NCI-H146 (cell line): ENCODE results near the gene MMP17.

Source experiments
- DNase-seq: peaks from one replicate; lab custom pipeline; 2025; lab: John Stamatoyannopoulos, UW

Gene MMP17

DNA sequence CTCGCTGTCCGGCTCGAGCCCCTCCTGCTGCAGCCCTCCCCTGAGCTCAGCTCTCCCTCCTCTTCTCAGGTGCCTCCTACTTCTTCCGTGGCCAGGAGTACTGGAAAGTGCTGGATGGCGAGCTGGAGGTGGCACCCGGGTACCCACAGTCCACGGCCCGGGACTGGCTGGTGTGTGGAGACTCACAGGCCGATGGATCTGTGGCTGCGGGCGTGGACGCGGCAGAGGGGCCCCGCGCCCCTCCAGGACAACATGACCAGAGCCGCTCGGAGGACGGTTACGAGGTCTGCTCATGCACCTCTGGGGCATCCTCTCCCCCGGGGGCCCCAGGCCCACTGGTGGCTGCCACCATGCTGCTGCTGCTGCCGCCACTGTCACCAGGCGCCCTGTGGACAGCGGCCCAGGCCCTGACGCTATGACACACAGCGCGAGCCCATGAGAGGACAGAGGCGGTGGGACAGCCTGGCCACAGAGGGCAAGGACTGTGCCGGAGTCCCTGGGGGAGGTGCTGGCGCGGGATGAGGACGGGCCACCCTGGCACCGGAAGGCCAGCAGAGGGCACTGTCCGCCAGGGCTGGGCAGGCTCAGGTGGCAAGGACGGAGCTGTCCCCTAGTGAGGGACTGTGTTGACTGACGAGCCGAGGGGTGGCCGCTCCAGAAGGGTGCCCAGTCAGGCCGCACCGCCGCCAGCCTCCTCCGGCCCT lies 22.8 kb downstream of the MMP17 start:
- DNase-seq: no peak

DNA sequence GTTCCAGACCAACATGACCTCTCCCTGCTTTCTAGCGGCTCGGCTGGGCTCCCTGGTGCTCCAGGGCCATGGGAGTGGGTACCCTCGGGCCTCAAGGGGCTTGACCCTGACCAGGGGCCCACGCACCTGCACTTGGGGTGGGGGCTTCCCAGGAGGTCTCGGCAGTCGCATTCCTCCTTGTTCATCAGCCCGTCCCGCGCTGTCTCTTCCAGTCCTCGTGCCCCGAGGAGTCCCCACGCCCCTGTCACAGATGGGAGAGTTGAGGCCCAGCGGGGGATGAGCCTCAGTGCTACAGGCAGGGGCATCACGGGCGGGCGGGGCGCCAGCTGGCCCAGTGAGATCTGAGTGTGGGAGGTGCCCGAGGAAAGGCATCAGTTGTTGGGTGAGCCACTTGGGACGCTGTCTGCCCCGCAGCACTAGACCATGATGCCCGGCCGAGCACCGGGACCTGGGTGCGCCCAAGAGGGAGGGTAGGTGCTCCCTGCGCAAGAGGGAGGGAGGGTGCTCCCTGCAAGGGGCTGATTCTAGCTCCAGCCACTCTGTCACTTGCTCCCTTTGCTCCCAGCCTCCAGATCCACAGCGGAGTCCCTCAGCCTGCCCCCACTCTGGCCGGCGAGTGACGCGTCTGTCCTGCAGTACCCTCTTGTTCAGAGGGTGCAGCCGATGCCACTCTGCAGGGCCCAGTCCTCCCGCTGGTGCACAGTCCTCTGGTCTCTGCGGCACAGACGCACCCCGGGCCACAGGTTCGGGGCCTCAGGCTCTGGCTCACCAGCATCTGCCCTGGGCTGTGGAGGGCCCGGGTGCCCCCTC lies 23.8 kb downstream of the MMP17 start:
- no peak for DNase-seq

DNA sequence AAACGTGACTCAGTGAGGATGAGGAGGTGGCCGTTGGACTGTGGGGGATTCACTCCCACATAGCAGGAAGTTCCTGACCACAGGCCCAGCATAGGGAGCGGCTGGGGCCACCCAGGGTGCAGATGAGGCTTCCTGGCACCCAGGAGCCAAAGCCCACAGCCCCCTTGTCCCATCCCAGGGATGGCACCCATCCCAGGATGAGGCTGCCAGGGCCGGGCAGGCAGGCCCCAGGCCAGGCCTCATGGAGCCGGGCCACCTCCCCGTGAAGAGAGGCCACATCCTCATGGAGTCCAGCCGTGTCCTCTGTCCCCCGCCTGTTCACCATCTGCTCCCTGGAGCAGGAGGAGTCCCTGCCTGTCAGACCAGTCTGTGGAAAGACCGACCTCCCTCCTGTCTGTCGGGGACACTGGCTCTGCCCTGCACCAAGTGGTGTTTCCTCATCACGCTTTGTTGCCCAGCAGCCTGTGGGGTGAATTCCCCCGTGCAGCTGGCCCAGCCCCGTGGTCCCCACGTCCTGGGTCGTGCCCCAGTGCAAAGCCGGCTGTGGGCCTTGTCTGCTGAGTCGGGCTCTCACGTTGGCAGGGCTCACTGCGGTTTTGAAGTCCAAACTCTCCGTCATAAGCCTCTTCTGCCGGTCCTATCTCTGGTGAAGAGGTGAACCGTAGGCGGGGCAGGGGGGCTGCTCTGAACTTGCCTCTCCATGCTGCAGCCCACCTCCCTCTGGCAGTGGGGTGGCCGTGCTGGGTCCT lies 24.5 kb downstream of the MMP17 start:
- no peak for DNase-seq

DNA sequence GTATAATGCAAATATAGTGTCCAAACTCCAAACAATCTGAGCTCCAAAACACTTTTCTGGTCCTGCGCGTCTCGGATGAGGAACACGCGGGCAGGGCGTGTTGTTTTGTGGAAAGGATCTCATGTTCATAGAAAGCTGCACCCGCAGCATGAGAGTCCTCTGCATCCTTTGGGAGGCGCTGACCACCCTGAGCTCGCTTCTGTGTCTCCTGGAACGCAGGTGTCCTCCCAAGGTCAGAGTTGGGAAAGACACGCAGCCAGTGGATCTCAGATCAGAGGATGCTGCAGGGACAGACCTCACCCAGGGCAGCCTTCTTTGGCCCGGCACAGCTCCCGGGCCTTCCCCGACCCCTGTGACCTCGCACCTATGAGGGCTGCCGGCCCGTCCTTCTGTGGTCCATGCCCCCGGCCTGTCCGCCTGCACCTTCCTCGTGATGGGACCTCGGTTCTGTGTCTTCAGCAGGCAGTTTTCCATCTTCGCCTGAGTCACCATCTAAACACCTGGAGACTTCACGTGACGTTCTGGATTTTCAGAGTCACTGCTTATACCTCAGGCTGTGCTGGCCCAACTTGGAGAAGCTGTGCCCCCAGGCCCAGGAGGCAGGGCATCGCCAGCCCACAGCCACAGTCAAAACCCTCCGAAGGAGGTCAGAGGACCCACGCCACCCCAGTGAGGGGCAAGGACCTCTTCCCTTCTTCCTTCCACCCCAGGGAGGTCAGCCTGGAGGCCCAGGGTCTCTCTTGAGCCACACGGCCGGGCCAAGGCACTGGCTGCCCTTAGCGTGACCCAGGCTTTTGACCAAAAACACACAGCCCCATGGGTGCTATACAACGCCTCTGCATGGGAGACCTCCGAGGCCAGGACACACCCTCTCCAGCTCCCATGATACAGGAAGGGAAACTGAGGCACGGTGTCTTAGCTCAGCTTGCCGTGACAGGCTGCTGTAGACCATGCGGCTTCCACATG lies 25.9 kb downstream of the MMP17 start:
- no peak for DNase-seq

DNA sequence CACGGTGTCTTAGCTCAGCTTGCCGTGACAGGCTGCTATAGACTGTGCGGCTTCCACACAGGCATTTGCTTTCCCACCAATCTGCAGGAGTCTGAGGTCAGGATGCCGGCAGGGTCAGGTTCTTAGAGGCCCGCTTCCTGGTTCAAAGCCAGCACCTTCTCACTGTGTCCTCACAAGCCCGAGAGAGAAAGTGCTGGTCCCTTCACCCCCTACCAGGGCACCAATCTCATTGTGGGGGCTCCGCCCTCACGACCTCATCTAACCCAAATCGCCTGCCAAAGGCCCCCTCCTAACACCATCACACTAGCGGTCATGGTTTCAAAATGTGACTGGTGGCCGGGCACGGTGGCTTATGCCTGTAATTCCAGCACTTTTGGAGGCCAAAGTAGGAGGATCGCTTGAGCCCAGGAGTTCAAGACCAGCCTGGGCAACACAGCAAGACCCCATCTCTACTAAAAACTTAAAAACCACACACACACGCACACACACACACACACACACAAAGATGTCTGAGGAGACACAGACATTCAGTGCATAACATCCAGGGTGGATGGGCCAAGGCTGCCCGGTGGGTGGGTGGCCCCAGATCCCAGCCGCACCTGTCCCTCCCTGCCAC lies 26.8 kb downstream of the MMP17 start:
- no peak for DNase-seq

DNA sequence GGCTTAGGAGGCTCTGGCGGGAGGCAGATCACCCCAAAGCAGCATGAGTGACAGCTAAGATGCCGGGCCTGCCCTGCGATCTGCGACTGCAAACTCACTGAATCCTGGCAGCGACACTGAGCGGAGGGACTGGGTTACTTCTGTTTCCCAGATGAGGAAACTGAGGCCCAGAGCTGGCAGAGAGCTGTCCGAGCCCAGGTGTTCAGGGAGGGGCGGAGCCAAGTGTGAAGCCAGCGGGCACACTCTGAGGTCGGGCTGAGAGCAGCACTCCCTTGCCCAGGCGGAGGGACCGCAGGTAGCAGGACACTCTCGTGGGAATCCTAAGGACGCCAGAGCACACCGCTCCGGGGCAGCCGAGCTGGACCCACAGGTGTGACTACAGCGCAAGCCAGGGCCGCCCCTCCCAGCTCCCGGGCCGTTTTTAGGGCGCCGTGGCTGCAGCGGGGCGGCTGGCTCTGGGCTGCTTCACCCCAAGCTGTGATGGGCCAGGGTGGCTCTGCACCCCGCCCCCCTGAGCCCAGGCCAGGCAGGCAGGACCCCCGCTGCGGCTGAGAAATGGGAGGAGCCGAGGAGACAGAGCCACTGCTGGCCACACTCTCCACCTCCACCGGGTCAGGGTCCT lies 27.4 kb downstream of the MMP17 start:
- peak; percentile 12 for DNase-seq

DNA sequence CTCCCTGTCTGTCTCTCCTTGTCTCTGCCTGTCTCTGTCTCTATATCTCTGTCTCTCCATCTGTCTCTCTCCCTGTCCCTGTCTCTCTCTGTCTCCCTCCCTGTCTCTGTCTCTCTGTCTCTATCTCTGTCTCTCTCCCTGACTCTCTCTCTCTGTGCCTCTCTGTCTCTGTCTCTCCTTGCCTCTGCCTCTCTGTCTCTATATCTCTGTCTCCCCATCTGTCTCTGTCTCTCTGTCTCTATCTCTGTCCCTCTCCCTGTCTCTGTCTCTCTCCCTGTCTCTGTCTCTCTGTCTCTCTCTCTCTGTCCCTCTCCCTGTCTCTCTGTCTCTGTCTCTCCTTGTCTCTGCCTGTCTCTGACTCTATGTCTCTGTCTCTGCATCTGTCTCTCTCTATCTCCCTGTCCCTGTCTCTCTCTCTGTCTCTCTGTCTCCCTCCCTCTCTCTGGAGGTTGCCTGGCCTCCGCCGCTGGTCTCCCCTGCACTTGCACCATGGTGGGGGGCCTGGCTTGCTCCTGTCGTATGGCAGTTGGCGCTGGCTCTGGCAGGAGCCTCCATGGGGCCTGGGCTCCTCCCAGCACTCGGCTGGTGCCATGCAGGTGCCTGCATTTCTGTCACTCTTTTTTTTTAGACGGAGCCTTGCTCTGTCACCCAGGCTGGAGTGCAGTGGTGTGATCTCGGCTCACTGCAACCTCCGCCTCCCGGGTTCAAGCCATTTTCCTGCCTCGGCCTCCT lies 28.3 kb downstream of the MMP17 start:
- no peak for DNase-seq

DNA sequence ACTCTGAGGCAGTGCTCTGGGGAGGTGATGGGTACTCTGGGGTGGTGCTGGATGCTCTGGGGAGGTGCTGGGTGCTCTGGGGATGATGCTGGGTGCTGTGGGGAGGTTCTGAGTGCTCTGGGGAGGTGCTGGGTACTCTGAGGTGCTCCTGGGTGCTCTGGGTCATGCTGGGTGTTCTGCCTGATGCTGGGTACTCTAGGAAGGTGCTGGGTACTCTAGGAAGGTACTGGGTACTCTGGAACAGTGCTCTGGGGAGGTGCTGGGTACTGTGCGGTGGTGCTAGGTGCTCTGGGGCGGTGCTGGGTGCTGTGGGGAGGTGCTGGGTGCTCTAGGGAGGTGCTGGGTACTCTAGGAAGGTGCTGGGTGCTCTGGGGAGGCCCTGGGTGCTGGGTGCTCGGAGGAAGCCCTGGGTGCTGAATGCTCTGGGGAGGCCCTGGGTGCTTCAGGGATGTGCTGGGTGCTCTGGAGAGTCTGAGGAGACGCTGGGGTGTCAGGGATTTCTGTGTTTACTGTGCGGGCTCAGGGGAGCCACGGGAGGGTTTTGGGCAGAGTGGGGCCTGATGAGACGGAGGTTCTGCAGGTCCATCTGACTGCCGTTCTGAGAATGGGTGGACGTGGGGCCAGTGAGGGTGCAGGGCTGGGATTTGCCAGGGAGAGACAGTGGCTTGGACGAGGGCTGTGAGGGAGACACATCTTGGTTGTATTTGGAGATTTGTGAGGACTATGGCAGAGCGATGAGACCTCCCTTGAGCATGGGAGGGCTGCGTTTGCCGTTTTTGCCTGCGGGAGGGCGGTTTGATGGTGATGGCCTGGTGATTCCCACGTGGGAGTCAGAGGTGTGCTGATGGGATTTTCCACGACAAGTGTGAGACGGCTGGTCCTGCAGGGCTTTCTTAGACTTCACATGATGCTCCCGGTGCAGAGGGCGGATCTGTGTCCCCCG lies 30.0 kb downstream of the MMP17 start:
- no peak for DNase-seq

DNA sequence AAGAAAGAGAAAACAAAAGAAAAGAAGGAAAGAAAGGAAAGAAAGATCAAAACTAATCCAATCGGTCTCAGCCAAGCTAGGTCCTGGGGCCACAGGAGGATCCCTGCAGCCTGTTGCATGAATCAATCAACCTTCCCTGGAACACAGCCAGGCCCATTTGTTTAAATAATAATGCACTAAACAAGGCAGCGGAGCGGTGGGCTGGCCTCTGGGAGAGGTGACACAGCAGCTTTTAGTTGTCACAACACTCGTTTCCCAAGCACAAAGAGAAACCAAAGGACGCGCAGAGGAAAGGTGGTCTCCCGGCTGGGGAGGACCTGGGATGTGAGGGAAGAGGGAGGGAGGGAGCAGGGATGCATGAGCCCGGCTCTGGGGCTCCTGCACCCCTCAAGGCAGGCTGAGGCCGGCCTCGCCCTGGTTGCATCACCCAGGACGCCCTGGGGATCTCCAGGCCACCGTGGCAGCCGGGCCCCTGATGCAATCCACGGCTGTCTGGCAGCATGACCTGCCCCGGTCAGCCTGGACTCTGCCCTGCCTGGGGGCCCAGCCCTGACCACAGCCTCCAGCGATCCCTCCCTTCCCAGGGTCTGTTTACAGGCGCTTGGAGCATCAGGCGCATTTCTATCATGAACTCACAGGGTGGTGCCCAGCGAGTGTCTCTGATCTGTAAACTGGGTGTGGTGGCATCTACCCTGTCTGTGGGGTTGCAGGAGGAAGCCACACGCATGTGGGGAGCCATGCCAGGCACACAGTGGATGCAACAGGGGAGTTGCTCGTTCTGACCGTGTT lies 32.5 kb downstream of the MMP17 start:
- DNase-seq: peak; percentile 77

DNA sequence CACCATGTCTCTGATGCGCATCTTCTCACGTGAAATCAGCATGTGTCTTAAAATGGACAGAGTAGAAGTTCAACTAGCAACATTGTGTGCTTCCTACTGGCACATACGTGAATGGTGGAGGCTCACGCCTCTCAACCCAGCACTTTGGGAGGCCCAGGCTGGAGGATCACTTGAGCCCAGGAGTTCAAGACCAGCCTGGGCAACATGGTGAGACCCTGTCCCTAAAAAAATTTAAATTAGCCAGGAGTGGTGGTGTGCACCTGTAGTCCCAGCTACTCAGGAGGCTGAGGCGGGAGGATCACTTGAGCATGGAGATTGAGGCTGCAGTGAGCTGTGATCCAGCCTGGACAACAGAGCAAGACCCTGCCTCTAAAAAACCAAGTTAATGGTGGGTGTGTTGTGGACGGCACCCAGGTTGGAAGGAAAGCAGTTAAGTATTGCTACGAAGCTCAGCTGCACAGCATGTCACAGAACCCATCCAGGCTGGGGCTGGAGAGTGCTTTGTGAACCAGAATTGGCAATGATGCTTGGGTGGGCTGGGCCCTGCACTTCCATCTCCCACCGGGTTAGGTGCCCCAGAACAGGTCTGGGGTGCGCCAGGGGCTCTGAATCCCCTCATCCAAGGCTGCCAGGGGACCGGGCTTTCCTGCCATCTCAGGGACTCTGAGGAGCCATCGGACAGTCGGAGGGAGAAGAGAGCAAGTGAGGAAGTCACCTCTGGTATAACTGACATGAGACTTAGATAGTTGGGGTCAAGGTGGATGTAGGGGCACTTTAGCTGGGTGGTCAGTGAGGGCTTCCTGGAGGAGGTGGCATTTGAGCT lies 33.3 kb downstream of the MMP17 start:
- no peak for DNase-seq

DNA sequence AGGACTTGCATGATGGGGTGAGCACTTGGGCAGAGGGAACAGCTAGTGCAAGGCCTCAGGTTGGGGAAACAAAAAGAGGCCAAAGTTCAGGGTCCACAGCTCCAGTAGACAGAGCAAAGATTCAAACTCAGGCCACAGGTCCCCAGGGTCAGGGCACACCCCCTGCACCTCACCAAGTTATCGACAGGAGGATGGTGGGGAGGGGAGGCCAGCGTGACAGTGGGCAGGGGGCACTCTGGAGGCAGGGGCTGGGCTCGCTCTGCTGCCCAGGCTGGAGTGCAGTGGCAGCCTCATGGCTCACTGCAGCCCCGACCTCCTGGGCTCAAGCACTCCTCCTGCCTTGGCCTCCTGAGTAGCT lies 33.9 kb downstream of the MMP17 start:
- DNase-seq: no peak

DNA sequence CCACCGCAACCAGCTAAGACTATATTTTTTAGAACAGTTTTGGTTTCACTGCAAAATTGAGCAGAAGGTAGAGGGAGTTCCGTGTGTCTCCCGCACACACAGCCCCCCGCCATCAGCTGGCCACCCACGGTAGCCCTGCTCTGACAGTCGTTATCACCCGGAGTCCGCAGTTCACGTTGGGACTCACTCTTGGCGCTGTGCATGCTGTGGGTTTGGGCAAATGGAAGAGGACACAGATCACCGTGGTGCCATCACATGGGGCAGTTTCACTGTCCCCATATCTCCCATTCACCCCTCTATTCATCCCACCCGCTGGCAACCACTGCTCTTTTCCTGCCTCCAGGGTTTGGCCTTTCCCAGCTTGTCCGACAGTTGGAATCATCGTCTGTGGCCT lies 34.4 kb downstream of the MMP17 start:
- DNase-seq: no peak

DNA sequence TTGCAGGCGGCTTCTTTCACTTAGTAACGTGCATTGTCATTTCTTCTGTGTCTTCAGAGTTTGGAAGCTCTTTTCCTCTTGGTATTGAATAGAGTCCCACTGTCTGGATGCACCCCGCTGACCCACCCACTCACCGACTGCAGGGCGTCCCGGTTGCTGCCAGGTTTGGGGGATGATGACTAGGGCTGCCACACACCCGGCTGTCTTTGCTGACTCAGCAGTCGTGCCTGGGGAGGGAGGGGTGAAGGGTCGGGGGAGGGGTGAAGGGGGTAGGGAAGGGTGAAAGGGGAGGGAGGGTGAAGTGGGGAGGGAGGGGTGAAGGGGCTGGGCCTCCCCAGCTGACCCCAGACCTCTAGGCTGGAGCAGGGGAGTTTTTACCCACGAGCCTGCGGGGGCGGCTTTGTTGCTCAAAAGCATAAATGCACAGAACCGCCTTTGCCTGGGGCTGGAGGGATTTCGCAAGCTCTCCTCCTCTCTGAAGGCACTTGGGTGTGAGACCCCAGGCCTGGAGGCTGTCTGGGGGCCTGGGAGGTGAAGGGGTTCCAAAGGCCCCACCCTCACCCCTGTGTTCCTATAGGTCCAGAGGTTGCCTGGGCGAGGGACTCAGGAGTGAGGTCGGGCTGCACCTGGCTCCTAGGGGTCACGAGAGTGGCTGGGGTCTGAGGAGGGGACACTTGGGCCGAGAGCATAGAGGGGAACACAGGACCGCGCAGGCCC lies 35.0 kb downstream of the MMP17 start:
- DNase-seq: no peak

DNA sequence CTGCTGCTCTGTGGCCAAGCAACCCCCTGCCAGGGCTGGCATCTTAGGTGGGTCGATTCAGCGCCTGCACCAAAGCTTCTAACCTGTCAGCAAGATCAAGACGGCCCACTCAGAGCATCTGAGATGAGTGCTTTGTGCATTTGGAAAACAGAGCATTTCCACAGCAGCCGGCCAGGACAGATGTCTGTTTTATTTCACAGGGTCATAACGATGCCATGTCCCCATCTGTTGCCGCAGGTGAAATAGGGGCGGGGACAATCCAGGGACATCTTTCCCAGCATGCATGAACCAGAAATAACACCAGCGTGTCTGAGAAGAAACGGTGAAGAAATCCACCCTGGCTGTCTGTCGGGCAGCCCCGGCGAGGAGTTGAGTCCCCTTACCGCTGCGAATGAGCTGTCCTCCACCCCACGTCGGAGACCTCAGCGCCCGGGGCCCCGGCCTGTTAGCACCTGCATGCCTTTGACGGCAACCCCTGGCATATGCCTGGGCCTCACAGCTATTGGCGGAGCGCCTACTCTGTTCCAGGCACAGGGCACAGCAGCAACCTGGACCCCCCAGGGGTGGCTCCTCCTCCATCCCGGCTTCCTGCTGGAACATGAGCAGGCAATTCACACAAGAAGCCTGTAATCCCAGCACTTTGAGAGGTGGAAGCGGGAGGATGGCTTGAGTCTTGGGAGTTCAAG lies 35.7 kb downstream of the MMP17 start:
- no peak for DNase-seq

DNA sequence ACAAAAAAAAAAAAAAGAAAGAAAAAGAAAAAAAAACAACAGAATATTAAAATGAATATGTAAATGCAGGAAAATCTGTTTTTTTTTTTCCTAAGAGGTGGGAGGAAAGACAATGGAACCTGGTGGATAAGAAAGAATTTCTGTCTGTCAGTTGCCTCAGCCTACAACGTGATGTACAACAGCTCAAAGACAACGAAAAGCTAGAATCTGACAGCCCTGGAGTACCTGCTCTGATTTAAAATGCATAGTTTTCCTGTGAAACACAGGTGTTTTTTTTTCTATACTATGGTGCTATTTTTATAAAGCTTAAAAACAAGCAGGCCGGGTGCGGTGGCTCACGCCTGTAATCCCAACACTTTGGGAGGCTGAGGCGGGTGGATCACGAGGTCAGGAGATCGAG lies 36.3 kb downstream of the MMP17 start:
- DNase-seq: no peak
